Lower leg skin (tissue), 3 donors: Measurements from ENCODE around the gene SLC35F4.

Experiments used
- CTCF ChIP-seq, 3 donors: fragments of 450-650 bp; IDR thresholded peaks; one replicate each; pipeline ENCODE4 v1.5.1; 2016; ENCODE audit warnings: antibody characterized with exemption in 3 of 3, mild to moderate bottlenecking in 3 of 3, moderate library complexity in 2 of 3
- POLR2A ChIP-seq, 2 donors: fragments of 450-650 bp; IDR thresholded peaks; one replicate each; pipeline ENCODE4 v1.6.1; 2016 to 2017; ENCODE audit warnings: antibody characterized with exemption in 2 of 2, mild to moderate bottlenecking in 1 of 2, moderate library complexity in 1 of 2

- no peak for TF ChIP-seq POLR2A (IDR thresholded peaks at IDR 0.05)
- TF ChIP-seq CTCF (IDR thresholded peaks at IDR 0.05): no peak
Measured at GRCh38 chr14:57582746-57583145, 283.1 kb downstream of the SLC35F4 start.
